CD4-positive, alpha-beta memory T cell (primary cell): ENCODE measurements around the gene CLK2. TPM values are rescaled to one million over a fixed set of nuclear protein-coding genes. Genes with fewer than 3 reads are reported as not detected.
A peak's percentile ranks its signal among the peaks of the same experiment; 100 is the strongest.

Experiments used
- CTCF ChIA-PET: fragments of 350-600 bp; sonication (Branson Sonifier 250); formaldehyde crosslinking; loops from one replicate; lab custom pipeline; 2021; ENCODE audit warnings: inconsistent platforms; ENCODE audit not compliant: partially characterized antibody; lab: Charles Lee
- POLR2A ChIA-PET: fragments of 350-600 bp; sonication (Branson Sonifier 250); formaldehyde crosslinking; loops from one replicate; lab custom pipeline; 2021; ENCODE audit not compliant: partially characterized antibody; lab: Charles Lee
- DNase-seq, 5 donors: peaks; one replicate each; pipeline versions ENCODE4 v3.0.0 to v3.0.0-alpha.2; 2020 to 2022; ENCODE audit warnings: mixed read lengths in 1 of 5
- H3K27ac ChIP-seq: one replicate; pipeline ENCODE4 v1.7.0; 2013; ENCODE audit warnings: low read depth, low read length
- H3K27me3 ChIP-seq: 2 replicates; pipeline ENCODE4 v1.7.0; 2013; ENCODE audit warnings: mild to moderate bottlenecking, low read length, moderate library complexity; ENCODE audit not compliant: insufficient read depth
- H3K36me3 ChIP-seq: 2 replicates; pipeline ENCODE4 v1.7.0; 2013; ENCODE audit warnings: mild to moderate bottlenecking, low read length, moderate library complexity; ENCODE audit not compliant: insufficient read depth
- H3K4me1 ChIP-seq: 2 replicates; pipeline ENCODE4 v1.7.0; 2013; ENCODE audit warnings: mild to moderate bottlenecking, low read length, moderate library complexity; ENCODE audit not compliant: insufficient read depth
- H3K4me3 ChIP-seq, 2 donors: one replicate each; pipeline ENCODE4 v1.7.0; 2013; ENCODE audit warnings: low read length in 2 of 2, mild to moderate bottlenecking in 1 of 2
- H3K9me3 ChIP-seq, 2 donors: one replicate each; pipeline ENCODE4 v1.7.0; 2013; ENCODE audit warnings: low read length in 2 of 2, control low read depth in 1 of 2; ENCODE audit not compliant: control insufficient read depth in 1 of 2
- H3K27ac Mint-ChIP-seq, 7 donors: one replicate each; pipeline ENCODE4 v1.8.0; 2020 to 2021; ENCODE audit warnings: mixed read lengths in 7 of 7, mild to moderate bottlenecking in 6 of 7, inconsistent platforms in 3 of 7, moderate library complexity in 3 of 7
- H3K27me3 Mint-ChIP-seq, 2 donors: one replicate each; pipeline ENCODE4 v1.8.0; 2020 to 2021; ENCODE audit warnings: mixed read lengths in 2 of 2
- H3K36me3 Mint-ChIP-seq, 2 donors: one replicate each; pipeline ENCODE4 v1.8.0; 2020 to 2021; ENCODE audit warnings: mixed read lengths in 2 of 2, inconsistent platforms in 1 of 2, mild to moderate bottlenecking in 1 of 2
- H3K4me1 Mint-ChIP-seq, 4 donors: one replicate each; pipeline ENCODE4 v1.8.0; 2020 to 2021; ENCODE audit warnings: mixed read lengths in 4 of 4, mild to moderate bottlenecking in 1 of 4
- H3K4me3 Mint-ChIP-seq, 8 donors: one replicate each; pipeline ENCODE4 v1.8.0; 2020 to 2021; ENCODE audit warnings: mixed read lengths in 8 of 8, mild to moderate bottlenecking in 7 of 8, moderate library complexity in 6 of 8, inconsistent platforms in 3 of 8
- H3K9me3 Mint-ChIP-seq, 8 donors: one replicate each; pipeline ENCODE4 v1.8.0; 2020 to 2021; ENCODE audit warnings: mixed read lengths in 8 of 8, mild to moderate bottlenecking in 5 of 8, inconsistent platforms in 3 of 8, moderate library complexity in 1 of 8
- intact Hi-C: fragments of 100-400 bp; cut with micrococcal nuclease; formaldehyde crosslinking; loops from one replicate; pipeline ENCODE4 v1.15.1; 2023
- polyA plus RNA-seq, 2 donors: library from polyadenylated mRNA; unstranded; fragments of 300-500 nt; fragmentation: Illumina TruSeq; gene quantifications; one replicate each; pipeline ENCODE4 v1.2.3, GENCODE V29; 2021
- total RNA-seq, 2 experiments: library from RNA; stranded (reverse); gene quantifications; one replicate each; pipeline ENCODE4 v1.2.3, GENCODE V29; 2021

Gene CLK2
- total and polyA plus RNA-seq, 4 experiments from 2014 or later = 11.4 to 126 (median 72.2) TPM

- Histone ChIP-seq H3K27me3 (no peaks in the 10 kb centered on the region), H3K27ac (no peak overlapping the region), H3K4me3 (no peak overlapping the region), H3K36me3 (peaks cover 4% of the 10 kb centered on the region), H3K9me3 (no peaks in the 10 kb centered on the region), H3K4me1 (peaks cover 25% of the 10 kb centered on the region)
- DNase-seq = no peak
- Mint-ChIP-seq H3K27me3 (no peaks in the 10 kb centered on the region), H3K36me3 (peaks cover 5 to 16% of the 10 kb centered on the region in 2 donors), H3K4me1 (peaks cover 12 to 40% (median 23%) of the 10 kb centered on the region in 4 donors), H3K9me3 (no peaks in the 10 kb centered on the region), H3K27ac (peak overlapping the region in 3 of 7 donors; percentile 1 to 42 (median 36)), H3K4me3 (peak overlapping the region in 3 of 8 donors; percentile 9 to 85 (median 69))
- ChIA-PET CTCF (interaction anchor here (1.4 to 10.1 kb wide), 2 partner anchors 69 to 185 kb away, joined by 3 to 143 read pairs; no protein-coding TSS in a partner anchor), POLR2A (interaction anchor here (1.2 to 1.3 kb wide), 2 partner anchors 58 to 69 kb away, joined by 3 to 5 read pairs; partner anchors contain the start of gene SCAMP3)
- intact Hi-C loops = no loop called here
These were observed 46.2 kb upstream of the CLK2 start for GRCh38 chr1:155319536-155319935.

DNA sequence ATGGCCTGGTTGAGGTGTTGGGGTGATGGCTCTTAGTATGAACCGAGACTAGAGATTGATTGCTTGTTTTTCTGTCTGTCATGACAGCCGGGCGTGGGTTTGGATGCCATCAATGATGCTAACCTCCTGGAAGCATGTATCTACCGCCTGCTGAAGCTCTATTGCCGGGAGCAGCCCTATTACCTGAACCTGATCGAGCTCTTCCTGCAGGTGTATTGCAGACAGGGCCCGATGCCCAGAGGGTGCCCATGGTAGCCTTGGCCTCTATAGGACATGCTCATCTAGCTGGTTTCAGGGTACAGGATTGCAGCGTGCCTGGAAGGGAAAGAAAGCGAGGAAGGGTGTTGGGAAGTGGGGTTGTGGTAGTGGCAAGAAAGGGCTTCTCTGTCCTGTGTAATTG lies 44.8 kb upstream of the CLK2 start:
- H3K27ac Mint-ChIP-seq = peak overlapping the region in 1 of 7 donors; percentile 11
- H3K4me1 Mint-ChIP-seq = peaks cover 14 to 38% (median 24%) of the 10 kb centered on the region in 4 donors
- no peaks in the 10 kb centered on the region for H3K27me3 Mint-ChIP-seq
- peaks cover 0 to 1% (median 0%) of the 10 kb centered on the region in 8 donors for H3K9me3 Mint-ChIP-seq
- CTCF ChIA-PET = interaction anchor here (0.9 to 10.1 kb wide), 2 partner anchors 39 to 68 kb away, joined by 3 to 143 read pairs; no protein-coding TSS in a partner anchor
- H3K27ac ChIP-seq = no peak overlapping the region
- intact Hi-C loops = no loop called here
- no peaks in the 10 kb centered on the region for H3K9me3 ChIP-seq
- H3K4me3 Mint-ChIP-seq = peak overlapping the region in 2 of 8 donors; percentile 1 to 45
- H3K4me3 ChIP-seq = no peak overlapping the region
- H3K36me3 ChIP-seq = peaks cover 10% of the 10 kb centered on the region
- H3K4me1 ChIP-seq = peaks cover 25% of the 10 kb centered on the region
- no peaks in the 10 kb centered on the region for H3K27me3 ChIP-seq
- no peak for DNase-seq
- H3K36me3 Mint-ChIP-seq = peaks cover 11 to 19% of the 10 kb centered on the region in 2 donors
- POLR2A ChIA-PET = interaction anchor here (1.0 to 1.4 kb wide), 2 partner anchors 10 to 46 kb away, joined by 3 to 4 read pairs; no protein-coding TSS in a partner anchor

- peaks cover 12% of the 10 kb centered on the region for H3K36me3 ChIP-seq
- no peak for DNase-seq
- POLR2A ChIA-PET = interaction anchor here (1.1 kb wide), 1 partner anchor 10 kb away, joined by 3 read pairs; no protein-coding TSS in a partner anchor
These were observed 43.6 kb upstream of the CLK2 start for GRCh38 chr1:155316922-155317321.

GRCh38 chr1:155313261-155313660 lies 40.0 kb upstream of the CLK2 start:
- ChIA-PET POLR2A (interaction anchor here (1.1 kb wide), 1 partner anchor 57 kb away, joined by 3 read pairs; no protein-coding TSS in a partner anchor), CTCF (interaction anchor here (0.8 to 1.2 kb wide), 3 partner anchors 9 to 169 kb away, joined by 3 to 4 read pairs (median 3); no protein-coding TSS in a partner anchor)
- H3K27ac ChIP-seq = no peak overlapping the region

More at GRCh38 chr1:155316922-155317321, 43.6 kb upstream of the CLK2 start:
- peaks cover 15 to 40% (median 18%) of the 10 kb centered on the region in 4 donors for H3K4me1 Mint-ChIP-seq
- Histone ChIP-seq H3K27ac (no peak overlapping the region), H3K27me3 (no peaks in the 10 kb centered on the region), H3K9me3 (no peaks in the 10 kb centered on the region), H3K4me3 (no peak overlapping the region), H3K4me1 (peaks cover 17% of the 10 kb centered on the region)
- H3K9me3 Mint-ChIP-seq = peaks cover 0 to 1% (median 0%) of the 10 kb centered on the region in 8 donors
- H3K27me3 Mint-ChIP-seq = no peaks in the 10 kb centered on the region
- CTCF ChIA-PET = interaction anchor here (0.6 to 1.2 kb wide), 2 partner anchors 42 to 66 kb away, joined by 4 to 7 read pairs; no protein-coding TSS in a partner anchor
- H3K36me3 Mint-ChIP-seq = peaks cover 11 to 27% of the 10 kb centered on the region in 2 donors
- intact Hi-C loops = no loop called here
- no peak overlapping the region for H3K4me3 Mint-ChIP-seq
- H3K27ac Mint-ChIP-seq = no peak overlapping the region

GRCh38 chr1:155309423-155310021 lies 36.2 kb upstream of the CLK2 start:
- Histone ChIP-seq H3K4me1 (peaks cover 22% of the 10 kb centered on the region), H3K27ac (peak overlapping the region; percentile 90), H3K27me3 (no peaks in the 10 kb centered on the region), H3K36me3 (peaks cover 8% of the 10 kb centered on the region), H3K4me3 (peak overlapping the region; percentile 92 to 97), H3K9me3 (no peaks in the 10 kb centered on the region)
- peaks cover 18 to 44% (median 25%) of the 10 kb centered on the region in 4 donors for H3K4me1 Mint-ChIP-seq
- peak overlapping the region; percentile 61 to 99 (median 97) for H3K27ac Mint-ChIP-seq
- intact Hi-C loops = loop anchor here (5.0 kb wide), 1 partner anchor 117 kb away; no protein-coding TSS in a partner anchor
- ChIA-PET POLR2A (interaction anchor here (0.8 kb wide), 1 partner anchor 14 kb away, joined by 4 read pairs; no protein-coding TSS in a partner anchor), CTCF (no interaction called here)
- H3K36me3 Mint-ChIP-seq = peaks cover 9 to 26% of the 10 kb centered on the region in 2 donors
- H3K9me3 Mint-ChIP-seq = peaks cover 0 to 1% (median 0%) of the 10 kb centered on the region in 8 donors
- peak overlapping the region; percentile 92 to 99 (median 97) for H3K4me3 Mint-ChIP-seq
- DNase-seq = no peak
- H3K27me3 Mint-ChIP-seq = no peaks in the 10 kb centered on the region

More at GRCh38 chr1:155313261-155313660, 40.0 kb upstream of the CLK2 start:
- no peak overlapping the region for H3K4me3 ChIP-seq
- H3K27me3 ChIP-seq = no peaks in the 10 kb centered on the region
- intact Hi-C loops = no loop called here
- peak overlapping the region in 4 of 7 donors; percentile 5 to 70 (median 48) for H3K27ac Mint-ChIP-seq
- H3K27me3 Mint-ChIP-seq = no peaks in the 10 kb centered on the region
- DNase-seq = no peak
- H3K4me3 Mint-ChIP-seq = no peak overlapping the region
- H3K36me3 Mint-ChIP-seq = peaks cover 9 to 35% of the 10 kb centered on the region in 2 donors
- peaks cover 16 to 41% (median 23%) of the 10 kb centered on the region in 4 donors for H3K4me1 Mint-ChIP-seq
- H3K4me1 ChIP-seq = peaks cover 15% of the 10 kb centered on the region
- peaks cover 12% of the 10 kb centered on the region for H3K36me3 ChIP-seq
- no peaks in the 10 kb centered on the region for H3K9me3 ChIP-seq
- peaks cover 0 to 1% (median 0%) of the 10 kb centered on the region in 8 donors for H3K9me3 Mint-ChIP-seq

DNA sequence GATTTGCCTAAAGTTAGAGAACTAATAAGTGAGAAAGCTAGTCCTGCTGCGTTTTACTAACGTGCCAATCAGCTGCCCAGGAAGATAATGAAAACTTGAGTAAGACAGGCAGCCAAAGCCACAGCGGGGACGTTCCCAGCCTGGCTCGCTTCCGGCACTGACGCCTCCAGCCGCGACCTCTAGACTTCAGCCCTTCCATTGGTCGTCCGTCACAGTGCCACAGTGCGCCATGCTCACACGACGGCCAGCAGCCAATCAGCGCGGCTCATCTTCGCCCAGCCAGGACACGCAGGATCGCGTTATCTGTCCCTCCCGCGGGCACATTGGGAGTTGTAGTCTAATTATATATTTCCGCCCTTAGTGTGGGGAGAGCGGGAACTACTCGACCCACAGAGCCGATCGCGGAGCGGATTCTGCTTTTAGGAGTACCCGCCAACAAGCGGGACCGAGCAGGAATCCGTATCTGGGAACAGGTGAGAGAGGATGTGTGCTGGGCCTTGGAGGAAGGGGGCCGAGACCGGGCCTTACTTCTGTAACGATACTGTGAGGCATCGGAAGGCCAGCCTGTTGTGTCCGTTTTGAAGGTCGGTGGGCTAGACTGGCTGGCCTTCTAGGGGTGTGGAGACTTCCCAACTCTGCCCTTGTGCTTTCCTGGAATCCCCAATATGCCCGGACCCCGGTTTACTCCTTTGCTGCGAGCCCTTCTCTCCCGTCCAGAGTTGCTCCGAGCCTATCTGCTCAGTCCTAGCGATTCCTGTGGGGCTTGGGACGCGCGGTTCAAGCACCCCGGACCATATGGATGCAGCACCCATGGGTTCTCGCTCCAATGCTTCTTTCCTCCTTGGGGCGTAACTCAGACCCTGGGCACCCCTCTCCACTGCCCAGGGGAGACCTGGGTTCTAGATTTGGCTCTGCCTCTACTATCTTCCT lies 35.5 kb upstream of the CLK2 start, which contains the start of gene FDPS:
FDPS (plus strand) TSS at position 374 of the 930 bp plus-strand sequence. CDS start 924 bp downstream, outside the sequence.
- Histone ChIP-seq H3K36me3 (peaks cover 8% of the 10 kb centered on the region), H3K9me3 (no peaks in the 10 kb centered on the region), H3K4me3 (peak within 1 kb of the TSS; percentile 92 to 97), H3K27me3 (no peaks in the 10 kb centered on the region), H3K4me1 (peaks cover 22% of the 10 kb centered on the region), H3K27ac (peak within 1 kb of the TSS; percentile 90)
- intact Hi-C loops = loop anchor here (1.0 to 5.0 kb wide), 5 partner anchors 15 to 116 kb away; partner anchors contain the start of genes CLK2, HCN3 and SCAMP3
- H3K36me3 Mint-ChIP-seq = peaks cover 9 to 26% of the 10 kb centered on the region in 2 donors
- DNase-seq = peak; percentile 96 to 99 (median 98)
- peaks cover 0 to 2% of the 10 kb centered on the region in 2 donors for H3K27me3 Mint-ChIP-seq
- peak within 1 kb of the TSS; percentile 92 to 99 (median 97) for H3K4me3 Mint-ChIP-seq
- ChIA-PET POLR2A (interaction anchor here (0.6 to 1.8 kb wide), 14 partner anchors 9 to 1151 kb away, joined by 3 to 14 read pairs (median 4); partner anchors contain the start of genes CLK2, RUSC1, SCAMP3 and THBS3), CTCF (interaction anchor here (1.3 to 3.0 kb wide), 4 partner anchors 15 to 58 kb away, joined by 5 to 27 read pairs (median 10); no protein-coding TSS in a partner anchor)
- peak within 1 kb of the TSS; percentile 88 to 99 (median 98) for H3K27ac Mint-ChIP-seq
- peaks cover 0 to 1% (median 0%) of the 10 kb centered on the region in 8 donors for H3K9me3 Mint-ChIP-seq
- peaks cover 18 to 44% (median 25%) of the 10 kb centered on the region in 4 donors for H3K4me1 Mint-ChIP-seq
